Measurements from ENCODE around the gene COL4A2.

Gene COL4A2

DNA sequence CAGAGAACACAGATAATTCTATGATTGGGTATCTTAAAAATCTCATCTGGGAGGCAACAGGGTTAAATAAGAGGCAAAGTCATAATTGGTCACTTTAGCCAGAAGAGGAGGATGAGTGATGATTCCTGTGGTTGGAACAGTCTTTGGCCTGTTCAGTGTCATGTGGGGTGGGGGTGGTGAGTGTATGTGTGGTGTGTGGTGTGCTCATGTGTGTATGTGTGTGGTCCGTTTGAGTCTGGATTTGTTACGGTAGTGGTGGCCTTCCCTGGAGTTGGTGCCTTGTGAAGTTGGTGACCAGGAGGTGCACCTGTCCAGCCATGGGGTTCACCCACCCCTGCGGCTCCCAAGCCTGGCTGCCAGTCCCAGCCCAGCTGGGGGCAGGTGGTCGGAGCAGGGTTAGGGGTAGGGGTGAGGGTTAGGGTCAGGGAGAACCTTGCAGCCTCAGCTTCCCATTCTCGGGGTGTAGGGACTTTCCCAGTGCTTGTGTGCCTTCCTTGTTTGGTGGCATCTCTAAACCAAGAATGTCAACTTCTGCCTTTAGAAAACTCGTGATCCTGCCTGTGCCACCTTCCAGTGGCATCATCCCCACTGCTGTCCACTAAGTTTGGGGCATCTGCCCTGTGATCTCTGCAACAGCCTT lies 156.9 kb downstream of the COL4A2 start:
- DNase-seq, result no peak

DNA sequence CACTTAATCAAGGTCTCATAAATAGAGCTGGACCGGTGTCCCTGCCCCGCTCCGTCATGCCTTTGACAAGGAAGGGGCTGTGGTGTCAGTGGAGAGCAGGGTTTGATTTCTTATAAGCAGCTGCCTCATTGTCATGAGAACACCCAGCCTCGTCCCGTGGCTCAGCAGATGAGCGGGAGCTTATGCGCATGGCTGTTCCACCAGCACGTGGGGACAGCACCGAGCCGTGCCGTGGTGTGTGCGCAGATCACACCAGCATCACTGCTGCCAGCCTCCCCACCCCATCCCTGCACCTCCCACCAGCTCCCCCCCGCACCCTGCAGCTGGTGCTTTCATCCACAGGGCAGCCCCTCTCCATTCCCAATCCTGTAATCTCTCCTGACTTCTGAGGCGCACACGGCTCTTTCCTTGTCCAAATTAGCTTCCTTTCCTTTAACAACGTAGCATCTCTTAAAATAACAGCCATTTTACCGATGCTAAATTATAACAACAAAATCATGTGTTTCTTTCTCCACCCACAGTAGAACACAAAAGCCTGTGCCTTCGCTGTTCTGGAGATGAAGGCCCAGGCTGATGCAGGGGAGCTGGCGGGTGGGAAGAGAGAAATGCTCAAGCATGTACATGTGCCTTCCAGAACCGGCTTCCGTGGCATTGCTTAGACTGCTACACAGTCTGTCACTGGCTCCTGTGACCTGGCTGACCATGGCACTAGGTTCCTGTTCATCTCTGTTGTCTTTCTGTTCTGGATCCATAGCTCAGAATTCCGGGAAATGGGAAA lies 157.7 kb downstream of the COL4A2 start:
- DNase-seq, result no peak

DNA sequence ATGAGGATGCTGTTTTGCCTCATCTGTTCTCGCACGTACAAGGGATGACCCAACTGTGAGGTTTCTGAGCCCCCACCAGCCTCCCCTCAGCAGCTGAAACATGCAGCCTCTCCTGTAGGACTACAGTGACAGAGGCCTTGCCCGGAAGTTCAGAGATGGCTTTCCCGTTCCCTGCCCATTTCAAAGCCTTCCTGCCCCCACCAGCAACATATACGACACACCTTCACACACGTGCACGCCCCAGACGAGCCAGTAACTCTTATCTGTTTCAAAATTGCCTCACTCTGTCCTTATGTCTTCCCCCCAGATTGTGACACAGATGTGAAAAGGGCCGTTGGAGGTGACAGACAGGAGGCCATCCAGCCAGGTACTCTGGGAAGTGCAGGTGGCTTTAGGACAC lies 158.6 kb downstream of the COL4A2 start:
- no peak for DNase-seq

DNA sequence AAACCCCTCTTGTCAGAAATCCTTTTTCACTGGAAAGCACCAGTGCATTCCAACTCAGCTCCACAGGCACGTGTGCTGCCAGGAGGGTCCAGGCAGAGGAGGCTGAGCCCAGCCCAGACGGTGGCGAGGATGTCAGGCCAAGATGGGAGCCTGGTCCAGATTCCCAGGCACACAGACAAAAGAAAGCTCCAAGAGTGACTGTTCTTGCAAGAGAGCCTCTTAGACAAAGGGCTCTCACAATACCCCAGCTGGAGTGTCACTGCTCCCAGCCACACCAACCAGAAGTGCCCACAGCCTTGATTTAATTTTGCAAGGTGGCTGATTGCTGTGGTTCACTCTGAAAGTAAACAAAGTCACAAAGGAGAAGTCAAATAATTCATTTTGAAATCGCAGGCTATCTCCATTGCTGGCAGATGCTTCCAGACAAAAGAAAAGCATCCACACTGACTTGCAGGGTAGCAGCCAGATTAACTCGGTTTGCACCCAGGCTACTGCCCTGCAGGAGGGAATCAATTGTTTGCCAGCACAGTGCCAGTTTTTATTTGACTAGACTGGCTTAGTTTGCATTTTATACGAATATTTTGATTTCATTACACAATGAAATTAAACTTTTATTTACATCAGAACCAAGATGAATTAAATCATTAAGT lies 159.3 kb downstream of the COL4A2 start:
- DNase-seq, result peak; percentile 87

DNA sequence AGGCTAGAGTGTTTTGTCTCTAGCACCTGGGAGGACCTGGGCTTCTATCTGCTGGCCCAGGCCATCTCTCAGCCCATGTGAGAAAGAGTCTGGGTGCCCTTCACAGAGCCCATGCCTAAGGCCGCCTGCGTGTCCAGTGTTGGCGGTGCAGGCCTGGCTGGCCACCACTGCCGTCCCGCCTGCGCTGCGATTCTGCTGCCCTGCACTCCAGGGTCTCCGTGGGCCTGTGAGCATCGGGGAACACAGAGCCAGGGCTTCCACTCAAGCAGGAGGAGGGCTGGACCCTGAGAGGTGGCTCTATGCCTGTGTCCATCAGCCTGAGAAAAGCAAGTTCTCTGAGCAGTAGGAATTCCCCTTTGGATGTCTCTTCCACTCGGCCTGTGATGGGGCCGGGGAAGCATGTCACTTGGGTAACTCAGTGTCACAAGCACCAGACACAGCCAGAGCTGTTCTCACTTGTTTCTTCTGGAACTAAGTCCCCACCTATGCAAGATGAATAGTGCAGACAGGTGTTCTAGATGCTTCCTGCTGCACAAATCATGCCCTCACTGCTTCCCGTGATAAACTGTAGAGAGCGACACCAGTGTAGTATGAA lies 160.5 kb downstream of the COL4A2 start:
- DNase-seq, result no peak

DNA sequence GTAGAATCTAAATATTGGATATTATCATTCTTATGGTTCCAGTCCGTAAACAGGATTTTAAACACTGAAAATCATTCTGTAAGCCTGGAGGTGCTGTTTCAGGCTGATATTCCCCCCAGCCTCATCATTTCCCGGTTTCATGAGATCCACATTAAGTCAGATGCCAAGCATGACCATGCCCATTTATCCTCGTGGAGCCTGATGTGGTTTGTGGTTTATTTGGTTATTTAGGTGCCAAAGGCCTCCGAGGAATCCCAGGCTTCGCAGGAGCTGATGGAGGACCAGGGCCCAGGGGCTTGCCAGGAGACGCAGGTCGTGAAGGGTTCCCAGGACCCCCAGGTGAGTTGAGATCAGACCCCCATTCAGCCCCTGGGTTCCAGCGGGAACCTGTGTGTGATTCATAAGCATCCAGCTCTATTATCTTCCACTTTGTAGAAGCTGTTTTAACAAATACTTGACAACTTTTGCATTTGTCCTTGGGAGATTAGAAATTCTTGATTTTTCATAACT lies 162.0 kb downstream of the COL4A2 start:
- no peak for DNase-seq

DNA sequence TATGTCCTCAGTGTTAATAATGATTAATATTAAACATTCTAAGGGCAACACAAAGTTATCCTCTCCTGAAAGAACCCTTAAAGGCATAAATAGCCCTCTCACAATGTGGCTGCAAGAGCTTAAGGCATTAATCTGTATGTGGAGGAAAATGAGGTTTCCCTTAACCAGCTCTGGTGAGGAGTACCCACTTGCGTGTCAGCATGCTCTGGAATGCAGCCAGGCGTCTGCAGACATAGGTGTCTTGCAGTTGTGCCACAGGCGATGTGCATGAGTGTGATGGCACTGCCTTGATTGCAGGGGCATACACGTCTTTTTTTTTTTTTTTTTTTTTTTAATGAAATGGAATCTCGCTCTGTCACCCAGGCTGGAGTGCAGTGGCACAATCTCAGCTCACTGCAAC lies 162.5 kb downstream of the COL4A2 start:
- DNase-seq, result no peak

DNA sequence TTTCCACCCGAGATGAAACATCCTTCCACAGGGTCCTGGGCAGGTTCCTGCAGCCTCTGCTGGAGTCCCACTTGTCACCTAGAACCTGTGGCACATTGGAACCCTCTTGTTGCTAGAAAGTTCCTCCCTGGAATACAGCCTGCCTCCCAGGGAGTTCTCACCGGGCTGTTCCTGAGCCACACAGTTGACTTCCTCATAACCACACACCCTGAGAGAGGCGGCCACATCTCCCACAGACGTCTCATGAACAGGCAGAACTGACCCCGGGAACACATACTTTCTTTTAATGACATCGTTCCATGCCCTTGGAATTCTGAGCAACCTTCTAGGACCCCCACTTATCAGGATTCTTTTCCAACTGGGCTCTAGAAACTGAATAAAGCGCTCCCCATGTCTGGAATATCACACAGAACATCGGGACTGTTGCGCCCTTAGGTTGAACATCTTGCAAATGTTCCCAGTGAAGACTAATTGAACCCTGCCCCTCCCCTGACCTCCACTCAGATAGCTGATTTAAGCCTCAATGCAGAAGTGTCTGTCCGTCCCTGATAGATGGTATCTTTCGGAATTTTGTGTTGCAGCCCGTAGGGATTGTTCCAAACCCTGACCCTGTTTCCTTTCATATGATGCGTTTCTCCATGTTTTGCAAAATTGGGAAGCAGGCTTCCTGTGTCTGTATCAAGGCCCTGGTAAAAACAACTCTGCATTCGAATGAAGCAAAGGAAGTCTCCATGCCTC lies 163.4 kb downstream of the COL4A2 start:
- DNase-seq, result no peak

DNA sequence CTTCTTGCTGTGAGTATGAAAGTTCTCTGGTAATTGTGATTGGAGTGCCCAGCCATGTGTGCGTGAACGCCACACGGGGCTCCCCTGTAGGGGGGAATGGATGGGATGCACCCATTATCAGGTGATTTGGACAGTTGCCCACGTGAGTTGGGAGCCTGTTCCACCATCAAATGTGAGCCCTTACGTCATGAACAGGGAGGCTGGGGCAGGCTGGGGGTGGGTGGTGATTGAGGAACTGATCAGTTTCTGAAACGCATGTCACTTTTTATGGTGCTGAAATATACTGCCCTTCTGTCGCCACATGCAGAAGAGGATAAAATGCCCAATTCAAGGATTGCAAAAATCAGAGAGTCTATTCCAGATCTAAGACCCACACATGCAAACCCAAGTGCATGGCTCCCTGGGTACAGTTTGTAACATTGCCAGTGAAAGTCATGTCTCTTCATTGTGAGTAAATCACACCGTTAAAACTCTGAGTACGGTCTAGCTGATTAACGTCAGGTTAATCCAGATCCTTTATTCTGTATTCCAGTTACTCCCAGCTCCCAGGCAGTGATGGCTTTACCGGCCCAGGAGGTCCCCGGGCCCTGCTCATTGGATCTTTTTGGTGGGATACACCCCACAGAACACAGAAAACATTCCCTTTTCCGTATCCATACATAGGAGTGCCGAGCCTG lies 164.2 kb downstream of the COL4A2 start:
- no peak for DNase-seq

DNA sequence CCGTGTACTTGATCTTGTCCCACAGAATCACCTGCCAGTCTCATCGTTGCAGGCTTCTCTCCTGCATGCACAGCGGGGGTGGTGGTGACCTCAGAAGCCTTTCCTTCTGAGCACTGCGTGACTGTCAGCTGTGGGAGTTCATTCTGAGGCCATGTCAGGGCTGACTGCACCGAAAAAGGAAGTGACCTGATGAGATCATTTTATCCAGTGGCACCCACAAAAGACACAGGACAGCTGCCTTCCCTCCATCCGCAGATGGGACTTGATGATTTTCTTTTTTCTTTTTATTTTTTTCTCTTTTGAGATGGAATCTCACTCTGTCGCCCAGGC lies 164.7 kb downstream of the COL4A2 start:
- no peak for DNase-seq

DNA sequence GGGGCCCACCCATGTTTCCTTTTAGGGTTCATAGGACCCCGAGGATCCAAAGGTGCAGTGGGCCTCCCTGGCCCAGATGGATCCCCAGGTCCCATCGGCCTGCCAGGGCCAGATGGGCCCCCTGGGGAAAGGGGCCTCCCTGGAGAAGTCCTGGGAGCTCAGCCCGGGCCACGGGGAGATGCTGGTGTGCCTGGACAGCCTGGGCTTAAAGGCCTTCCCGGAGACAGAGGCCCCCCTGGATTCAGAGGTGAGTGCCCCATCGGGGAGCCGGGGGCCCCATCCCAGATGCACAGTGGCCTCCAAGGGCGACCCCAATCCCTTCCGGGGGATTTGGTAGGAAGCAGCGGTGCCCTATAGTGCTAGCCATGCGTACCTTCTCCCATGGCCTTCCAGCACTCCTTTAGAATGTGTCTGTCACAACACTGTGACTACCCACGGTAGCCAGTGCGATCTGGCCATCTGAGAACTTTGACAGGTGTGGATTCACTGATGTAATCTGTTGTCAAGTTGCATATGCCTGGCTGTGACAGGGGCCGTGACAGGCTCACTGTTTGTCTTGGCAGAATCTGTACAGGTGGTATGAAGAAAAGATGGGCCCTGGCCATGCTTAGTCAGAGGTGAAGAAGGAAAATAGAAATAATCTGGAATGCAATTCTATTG lies 165.9 kb downstream of the COL4A2 start:
- DNase-seq, result no peak

DNA sequence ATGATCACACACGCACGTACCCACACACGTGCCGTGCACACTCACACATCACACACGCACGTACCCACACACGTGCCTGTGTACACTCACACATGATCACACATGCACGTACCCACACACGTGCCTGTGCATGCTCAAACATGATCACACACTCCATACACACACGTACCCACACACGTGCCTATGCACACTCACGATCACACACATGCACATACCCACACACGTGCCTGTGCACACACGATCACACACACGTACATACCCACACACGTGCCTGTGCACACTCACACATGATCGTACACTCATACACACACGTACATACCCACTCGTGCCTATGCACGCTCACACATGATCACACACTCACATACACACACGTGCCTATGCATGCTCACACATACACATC lies 167.6 kb downstream of the COL4A2 start:
- no peak for DNase-seq

DNA sequence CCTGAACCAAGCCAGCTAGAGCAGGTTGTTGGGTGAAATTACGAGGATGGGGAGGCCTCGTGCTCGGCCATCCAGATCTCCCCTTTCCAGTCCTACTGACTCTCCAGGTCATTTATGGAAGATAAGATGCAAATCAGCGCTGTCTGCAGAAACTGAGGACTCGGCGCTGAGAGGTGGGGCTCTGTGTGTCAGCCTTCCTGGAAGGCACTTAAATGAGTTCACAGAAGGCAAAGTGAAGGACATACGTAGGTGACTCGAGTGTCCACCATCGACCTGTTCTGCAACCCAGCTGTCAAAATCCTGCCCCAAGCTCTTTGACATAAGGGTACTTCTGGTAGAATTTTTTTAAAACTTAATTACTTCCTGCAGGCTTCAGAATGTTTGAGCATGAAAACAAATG lies 168.0 kb downstream of the COL4A2 start:
- no peak for DNase-seq

DNA sequence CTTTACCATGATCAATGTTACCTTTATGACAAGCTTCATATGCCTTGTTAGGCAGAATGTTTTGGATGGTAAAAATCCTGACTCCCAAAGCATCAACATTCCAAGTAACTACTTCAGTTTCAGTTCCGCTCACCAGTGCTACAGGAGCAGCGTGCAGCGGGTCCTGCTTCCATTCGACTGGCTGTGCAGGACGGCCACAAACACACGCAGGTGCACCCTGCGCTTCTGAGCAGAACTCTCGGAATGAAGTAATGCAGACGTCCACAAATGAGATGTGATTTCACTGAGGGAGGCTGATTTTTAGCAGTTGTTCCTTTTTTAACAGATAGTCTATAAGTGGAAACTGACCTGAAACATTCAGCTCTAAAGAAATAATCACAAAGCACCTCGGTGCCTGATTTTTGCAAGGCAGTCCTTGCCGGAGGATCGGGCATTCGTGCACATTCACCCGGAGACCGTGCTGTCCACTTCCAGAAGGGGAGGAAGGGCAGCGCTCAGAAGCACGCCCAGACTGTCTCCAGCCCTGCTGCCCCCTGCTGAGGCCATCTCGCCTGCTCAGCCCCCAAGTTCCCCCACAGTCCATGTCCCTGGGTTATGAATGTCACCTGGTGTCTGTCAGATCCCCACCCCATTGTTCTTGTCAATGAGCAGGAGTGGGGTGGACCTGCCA lies 168.6 kb downstream of the COL4A2 start:
- no peak for DNase-seq

DNA sequence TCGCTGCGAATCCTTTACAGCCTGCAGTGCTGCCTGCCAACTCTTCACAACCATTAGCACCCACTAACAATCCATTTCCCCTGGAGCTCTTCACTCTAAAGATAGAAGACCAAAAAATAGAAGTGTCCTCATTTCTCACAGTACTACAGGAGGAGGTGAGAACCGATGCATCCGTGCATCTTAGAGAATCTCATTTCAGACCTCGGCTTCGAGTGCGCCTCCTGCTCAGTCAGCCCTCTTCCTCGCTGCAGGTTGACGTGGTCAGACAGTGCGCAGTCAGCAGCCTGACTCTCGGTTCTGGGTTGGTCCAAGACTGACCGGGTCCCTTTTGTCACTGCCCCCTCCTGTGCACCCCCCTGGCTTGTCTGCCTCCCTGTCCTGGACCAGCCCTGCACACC lies 169.1 kb downstream of the COL4A2 start:
- no peak for DNase-seq

DNA sequence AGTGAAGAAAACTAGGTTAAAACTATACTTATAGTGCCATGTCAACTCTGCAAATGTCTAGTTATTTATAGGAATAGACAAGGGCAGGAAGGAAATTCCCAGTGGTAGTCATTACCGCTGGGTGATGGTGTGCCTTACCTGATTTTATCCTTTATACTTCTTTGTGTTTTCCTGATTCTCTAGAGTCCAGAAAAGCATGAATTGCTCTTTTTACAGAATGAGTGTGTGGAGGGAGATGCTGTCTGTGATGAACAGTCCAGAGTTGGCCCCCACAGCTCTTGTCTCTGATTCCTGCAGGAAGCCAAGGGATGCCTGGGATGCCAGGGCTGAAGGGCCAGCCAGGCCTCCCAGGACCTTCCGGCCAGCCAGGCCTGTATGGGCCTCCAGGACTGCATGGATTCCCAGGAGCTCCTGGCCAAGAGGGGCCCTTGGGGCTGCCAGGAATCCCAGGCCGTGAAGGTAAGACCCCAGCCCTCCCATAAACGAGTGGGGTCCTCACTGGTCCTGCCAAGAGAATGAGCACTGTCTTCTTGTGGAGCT lies 170.7 kb downstream of the COL4A2 start:
- DNase-seq, result no peak

DNA sequence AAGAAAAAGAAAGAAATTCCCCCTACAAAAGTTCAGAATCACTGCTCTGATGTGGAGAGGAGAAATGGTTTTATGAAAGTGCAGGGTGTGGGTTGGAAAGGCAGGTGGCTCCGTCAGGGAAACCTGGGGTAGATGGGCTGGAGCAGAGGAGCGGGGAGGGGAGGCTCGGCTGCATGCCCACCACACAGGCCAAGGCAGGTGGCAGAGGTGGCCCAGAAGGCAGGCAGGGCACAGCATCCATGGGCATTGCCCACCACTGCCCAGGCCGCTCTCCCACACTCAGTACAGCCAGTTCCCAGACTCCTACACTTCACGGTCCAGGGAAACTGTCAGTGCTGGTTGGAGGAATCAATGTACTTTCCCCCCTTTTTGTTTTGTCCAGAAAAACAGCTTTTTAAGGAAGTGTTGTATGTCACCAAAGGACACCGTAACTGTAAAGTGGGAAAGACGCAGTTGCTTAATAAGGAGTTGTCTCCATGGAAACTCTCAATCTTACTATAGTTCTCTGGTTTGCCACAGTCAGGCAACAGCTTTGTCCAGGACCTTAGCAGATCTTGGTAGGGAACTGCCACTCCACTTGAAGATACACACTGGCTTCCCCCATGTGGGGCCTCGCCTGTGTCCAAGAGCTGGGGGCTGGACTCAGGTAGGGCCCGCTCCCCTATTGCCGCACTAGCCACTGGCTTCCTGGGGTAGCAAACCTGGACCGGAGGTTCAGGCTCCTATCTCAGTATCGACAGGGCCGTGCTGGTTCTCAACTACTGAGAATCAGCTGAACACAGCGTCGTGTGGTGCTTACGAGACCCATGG lies 171.5 kb downstream of the COL4A2 start:
- no peak for DNase-seq

DNA sequence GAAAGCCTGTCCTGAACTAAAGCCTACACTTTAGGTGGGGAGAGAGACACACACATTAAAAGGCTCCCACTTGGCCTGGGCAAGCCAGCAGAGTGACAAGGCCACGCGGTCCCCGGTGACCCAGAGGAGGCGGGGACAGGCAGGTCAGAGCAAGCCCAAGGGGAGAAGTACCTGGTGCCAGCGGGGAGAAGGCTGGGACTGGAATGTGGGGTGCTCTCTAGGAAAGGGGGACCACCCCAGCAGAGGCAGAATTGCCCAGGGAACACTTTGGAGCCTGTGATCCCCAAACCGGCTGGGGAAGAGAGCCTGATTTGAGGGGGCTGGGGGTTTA lies 172.1 kb downstream of the COL4A2 start:
- DNase-seq, result no peak

DNA sequence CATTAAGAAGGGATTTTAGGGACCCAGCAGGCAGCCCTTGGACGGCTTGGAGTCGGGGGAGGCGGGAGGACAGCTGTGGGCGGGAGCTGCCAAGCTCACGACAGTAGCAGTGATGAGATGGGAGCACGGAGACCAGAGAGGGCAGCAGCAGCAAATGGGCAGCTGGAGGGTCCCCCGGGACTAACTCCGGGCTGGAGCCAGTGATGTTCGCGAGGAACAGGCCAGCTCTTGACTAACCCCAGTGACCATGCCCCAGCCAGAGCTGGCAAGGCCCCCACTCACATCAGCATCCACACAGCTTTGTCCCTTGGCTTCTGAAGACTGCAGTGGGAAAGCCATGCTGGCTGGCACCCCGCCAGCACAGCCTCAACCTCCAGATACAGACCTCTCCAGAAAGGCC lies 172.6 kb downstream of the COL4A2 start:
- no peak for DNase-seq

DNA sequence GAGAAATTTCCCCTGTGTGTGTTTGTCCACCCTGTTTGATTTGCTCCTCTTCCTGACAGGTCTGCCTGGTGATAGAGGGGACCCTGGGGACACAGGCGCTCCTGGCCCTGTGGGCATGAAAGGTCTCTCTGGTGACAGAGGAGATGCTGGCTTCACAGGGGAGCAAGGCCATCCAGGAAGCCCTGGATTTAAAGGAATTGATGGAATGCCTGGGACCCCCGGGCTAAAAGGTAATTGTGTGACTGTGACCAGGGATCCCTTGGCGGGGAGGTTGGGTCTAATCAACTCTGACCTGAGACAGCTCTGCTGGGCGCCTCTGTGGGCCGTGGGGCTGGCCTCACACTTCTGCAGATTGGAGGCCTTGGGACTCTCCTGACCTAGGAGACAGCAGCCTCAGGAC lies 173.1 kb downstream of the COL4A2 start:
- DNase-seq, result no peak

Measured in COR-L47 (cell line).